HCT116 (cell line): ENCODE data around the gene TNN. TPM values are rescaled to one million over a fixed set of nuclear protein-coding genes. Genes with fewer than 3 reads are reported as not detected.

Experiments used
- ATAC-seq: fragments of 200-7000 bp; cut with Tn5 transposase; 2 replicates; pipeline ENCODE4 v1.9.1; 2020; ENCODE audit warnings: mild to moderate bottlenecking, moderate library complexity
- BruUV-seq: library from RNA; stranded (reverse); fragments of 400-500 nt; replicated peaks from 2 replicates; lab custom pipeline; 2021; lab: Mats Ljungman, UMichigan
- CTCF ChIA-PET: fragments of 300-600 bp; sonication (Branson Sonifier 250); formaldehyde crosslinking; loops from one replicate; lab custom pipeline; 2021; ENCODE audit warnings: antibody characterized with exemption; lab: Charles Lee
- POLR2A ChIA-PET: fragments of 300-600, 350-600 bp; sonication (Branson Sonifier 250); formaldehyde crosslinking; loops from one replicate; lab custom pipeline; 2021; ENCODE audit warnings: antibody characterized with exemption; lab: Charles Lee
- RAD21 ChIA-PET, 2 experiments: fragments of 300-600 bp; sonication (Branson Sonifier 250); formaldehyde crosslinking; loops; one replicate each; lab custom pipeline; 2023; ENCODE audit warnings: low total read pairs in 2 of 2; ENCODE audit not compliant: uncharacterized antibody in 2 of 2, unreplicated experiment in 2 of 2, low non-redundant PET in 1 of 2; lab: Charles Lee
- DNase-seq: peaks from one replicate; pipeline ENCODE4 v3.0.0-alpha.2; 2010; ENCODE audit warnings: low read depth, low spot score
- H2AFZ ChIP-seq: fragments of 200-600 bp; shearing (Covaris generic), sonication (generic); 2 replicates; pipeline ENCODE4 v1.6.1; 2017; ENCODE audit warnings: low read depth, mixed run types, mixed read lengths, antibody characterized with exemption, low read length; ENCODE audit not compliant: poor library complexity, severe bottlenecking
- H3K27ac ChIP-seq: 2 replicates; pipeline ENCODE4 v1.5.1; 2012; ENCODE audit warnings: low read depth, low read length
- H3K27me3 ChIP-seq: fragments of 200-600 bp; sonication (generic); 2 replicates; pipeline ENCODE4 v1.6.1; 2016; ENCODE audit warnings: mixed run types, low read length, mixed read lengths; ENCODE audit not compliant: insufficient read depth
- H3K36me3 ChIP-seq, 2 experiments: fragments of 200-500 bp in 1 of 2; fragments of 200-600 bp in 1 of 2; sonication (Bioruptor generic) in 1 of 2; sonication (generic) in 1 of 2; 2 replicates each; pipeline versions ENCODE4 v1.5.1 to v1.6.1; 2014 to 2016; ENCODE audit warnings: low read length in 2 of 2, inconsistent platforms in 1 of 2, mixed read lengths in 1 of 2, mixed run types in 1 of 2; ENCODE audit not compliant: insufficient read depth in 2 of 2, control insufficient read depth in 1 of 2
- H3K4me1 ChIP-seq, 2 experiments: fragments of 200-600 bp in 1 of 2; sonication (generic) in 1 of 2; 2 replicates each; pipeline versions ENCODE4 v1.5.1 to v1.6.1; 2012 to 2017; ENCODE audit warnings: low read length in 2 of 2, inconsistent platforms in 1 of 2, mild to moderate bottlenecking in 1 of 2, mixed read lengths in 1 of 2, mixed run types in 1 of 2, moderate library complexity in 1 of 2; ENCODE audit not compliant: insufficient read depth in 2 of 2, control insufficient read depth in 1 of 2
- H3K4me2 ChIP-seq: fragments of 200-600 bp; sonication (generic); 2 replicates; pipeline ENCODE4 v1.6.1; 2017; ENCODE audit warnings: mixed run types, low read length, mixed read lengths
- H3K4me3 ChIP-seq, 2 experiments: fragments of 200-600 bp in 1 of 2; sonication (generic) in 1 of 2; replicated peaks in 1 of 2; 2 replicates each; pipeline ENCODE4 v1.5.1; 2011 to 2016; ENCODE audit warnings: low read length in 2 of 2, control low read depth in 1 of 2, low read depth in 1 of 2, mild to moderate bottlenecking in 1 of 2, mixed read lengths in 1 of 2, mixed run types in 1 of 2
- H3K79me2 ChIP-seq: fragments of 200-600 bp; sonication (generic); 2 replicates; pipeline ENCODE4 v1.6.1; 2017; ENCODE audit warnings: mild to moderate bottlenecking, mixed run types, low read length, moderate library complexity, mixed read lengths; ENCODE audit not compliant: insufficient read depth
- H3K9ac ChIP-seq: fragments of 200-600 bp; sonication (generic); 2 replicates; pipeline ENCODE4 v1.6.1; 2016; ENCODE audit warnings: low read length, mixed read lengths
- H3K9me2 ChIP-seq: fragments of 200-600 bp; sonication (generic), shearing (Covaris generic); 2 replicates; pipeline ENCODE4 v1.6.1; 2017; ENCODE audit warnings: mixed run types, mild to moderate bottlenecking, moderate library complexity; ENCODE audit not compliant: insufficient read depth
- H3K9me3 ChIP-seq, 2 experiments: fragments of 200-500 bp in 1 of 2; fragments of 200-600 bp in 1 of 2; sonication (Bioruptor generic) in 1 of 2; sonication (generic) in 1 of 2; 2 replicates each; pipeline ENCODE4 v1.6.1; 2014 to 2017; ENCODE audit warnings: low read length in 2 of 2, mixed read lengths in 2 of 2, inconsistent platforms in 1 of 2, low read depth in 1 of 2, mild to moderate bottlenecking in 1 of 2, mixed run types in 1 of 2, moderate library complexity in 1 of 2; ENCODE audit not compliant: control insufficient read depth in 1 of 2, insufficient read depth in 1 of 2
- H4K20me1 ChIP-seq: fragments of 200-600 bp; sonication (generic), shearing (Covaris generic); 2 replicates; pipeline ENCODE4 v1.6.1; 2017; ENCODE audit warnings: mixed run types, mild to moderate bottlenecking, moderate library complexity; ENCODE audit not compliant: insufficient read depth
- EGR1 ChIP-seq: IDR thresholded peaks from 2 replicates; pipeline ENCODE4 v1.6.1; 2012; ENCODE audit warnings: low read depth
- ELF1 ChIP-seq: IDR thresholded peaks from 2 replicates; pipeline ENCODE4 v1.6.1; 2012; ENCODE audit warnings: low read depth, borderline replicate concordance
- EZH2 ChIP-seq: fragments of 200-600 bp; sonication (generic); IDR thresholded peaks from 2 replicates; pipeline ENCODE4 v1.6.1; 2017; ENCODE audit warnings: antibody characterized with exemption, mixed run types
- POLR2A ChIP-seq: IDR thresholded peaks from 2 replicates; pipeline ENCODE4 v1.7.0; 2011; ENCODE audit warnings: borderline replicate concordance; ENCODE audit not compliant: insufficient read depth, insufficient read length; ENCODE audit errors: extremely low read depth
- YY1 ChIP-seq: IDR thresholded peaks from 2 replicates; pipeline ENCODE4 v1.6.1; 2011; ENCODE audit warnings: low read length, low read depth, moderate library complexity, mild to moderate bottlenecking; ENCODE audit not compliant: insufficient replicate concordance; ENCODE audit errors: extremely low read depth
- intact Hi-C: fragments of 100-400 bp; cut with micrococcal nuclease; formaldehyde crosslinking; loops from 2 replicates; pipeline ENCODE4 v1.10.0; 2022
- total RNA-seq: library from RNA; stranded (reverse); gene quantifications from one replicate; pipeline ENCODE4 v1.2.1, GENCODE V29; 2021; ENCODE audit not compliant: unreplicated experiment
- TF ChIP-seq, protein P1 (sequence below): IDR thresholded peaks from 2 replicates; pipeline ENCODE4 v1.6.1; 2012
- TF ChIP-seq, protein P2 (sequence below): IDR thresholded peaks from 2 replicates; pipeline ENCODE4 v1.6.1; 2012
- TF ChIP-seq, protein P3 (sequence below), 3 experiments: fragments of 200-600 bp in 1 of 3; sonication (generic) in 1 of 3; IDR thresholded peaks in 2 of 3; conservative IDR thresholded peaks in 1 of 3; 2 replicates each; pipeline ENCODE4 v1.5.1; 2012 to 2017; ENCODE audit warnings: low read depth in 2 of 3, low read length in 2 of 3, antibody characterized with exemption in 1 of 3, borderline replicate concordance in 1 of 3, control low read depth in 1 of 3, mild to moderate bottlenecking in 1 of 3, mixed read lengths in 1 of 3, mixed run types in 1 of 3, moderate library complexity in 1 of 3; ENCODE audit not compliant: insufficient read depth in 1 of 3
- TF ChIP-seq, protein P4 (sequence below): IDR thresholded peaks from 2 replicates; pipeline ENCODE4 v1.6.1; 2012; ENCODE audit warnings: low read depth

TNN gene
- total RNA-seq, 1 experiment from 2014 or later = not detected

DNA sequence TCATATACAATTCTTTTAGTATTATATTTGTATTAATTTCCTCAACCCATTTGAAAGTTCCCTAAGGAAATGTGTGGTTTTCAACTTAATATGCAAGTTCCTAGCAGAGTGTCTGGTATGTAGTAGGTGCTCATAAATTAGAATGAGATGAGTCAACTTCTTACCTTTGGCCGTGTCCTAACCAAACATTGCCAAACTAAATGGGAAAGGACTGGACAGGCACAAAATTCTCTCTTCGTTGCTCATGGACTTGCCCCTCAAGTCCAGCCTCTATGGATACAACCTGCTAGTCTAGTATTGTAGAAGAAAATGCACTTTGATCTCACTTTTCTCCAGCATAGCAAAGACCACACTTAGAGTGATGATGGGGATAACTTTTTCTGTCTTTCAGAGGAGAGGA lies 32.9 kb upstream of the TNN start:
- intact Hi-C loops = no loop called here
- Histone ChIP-seq H3K9me3 (no peaks in the 10 kb centered on the region), H3K4me3 (no peak overlapping the region), H3K9ac (no peak overlapping the region), H3K36me3 (no peaks in the 10 kb centered on the region), H3K9me2 (no peaks in the 10 kb centered on the region), H2AFZ (no peak overlapping the region), H3K27me3 (no peaks in the 10 kb centered on the region), H3K79me2 (no peaks in the 10 kb centered on the region), H3K4me2 (no peak overlapping the region), H3K27ac (no peak overlapping the region), H4K20me1 (no peaks in the 10 kb centered on the region), H3K4me1 (peaks cover 0 to 2% of the 10 kb centered on the region in 2 experiments; a peak in 2 of 4 replicates)
- DNase-seq = no peak
- ChIA-PET CTCF (no interaction called here), RAD21 (no interaction called here), POLR2A (no interaction called here)
- TF ChIP-seq, protein P1, sequence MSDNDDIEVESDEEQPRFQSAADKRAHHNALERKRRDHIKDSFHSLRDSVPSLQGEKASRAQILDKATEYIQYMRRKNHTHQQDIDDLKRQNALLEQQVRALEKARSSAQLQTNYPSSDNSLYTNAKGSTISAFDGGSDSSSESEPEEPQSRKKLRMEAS = no peak
- TF ChIP-seq, protein P2, sequence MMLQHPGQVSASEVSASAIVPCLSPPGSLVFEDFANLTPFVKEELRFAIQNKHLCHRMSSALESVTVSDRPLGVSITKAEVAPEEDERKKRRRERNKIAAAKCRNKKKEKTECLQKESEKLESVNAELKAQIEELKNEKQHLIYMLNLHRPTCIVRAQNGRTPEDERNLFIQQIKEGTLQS = no peak
- TF ChIP-seq YY1 = no peak
- no peak for TF ChIP-seq EGR1
- TF ChIP-seq, protein P3, sequence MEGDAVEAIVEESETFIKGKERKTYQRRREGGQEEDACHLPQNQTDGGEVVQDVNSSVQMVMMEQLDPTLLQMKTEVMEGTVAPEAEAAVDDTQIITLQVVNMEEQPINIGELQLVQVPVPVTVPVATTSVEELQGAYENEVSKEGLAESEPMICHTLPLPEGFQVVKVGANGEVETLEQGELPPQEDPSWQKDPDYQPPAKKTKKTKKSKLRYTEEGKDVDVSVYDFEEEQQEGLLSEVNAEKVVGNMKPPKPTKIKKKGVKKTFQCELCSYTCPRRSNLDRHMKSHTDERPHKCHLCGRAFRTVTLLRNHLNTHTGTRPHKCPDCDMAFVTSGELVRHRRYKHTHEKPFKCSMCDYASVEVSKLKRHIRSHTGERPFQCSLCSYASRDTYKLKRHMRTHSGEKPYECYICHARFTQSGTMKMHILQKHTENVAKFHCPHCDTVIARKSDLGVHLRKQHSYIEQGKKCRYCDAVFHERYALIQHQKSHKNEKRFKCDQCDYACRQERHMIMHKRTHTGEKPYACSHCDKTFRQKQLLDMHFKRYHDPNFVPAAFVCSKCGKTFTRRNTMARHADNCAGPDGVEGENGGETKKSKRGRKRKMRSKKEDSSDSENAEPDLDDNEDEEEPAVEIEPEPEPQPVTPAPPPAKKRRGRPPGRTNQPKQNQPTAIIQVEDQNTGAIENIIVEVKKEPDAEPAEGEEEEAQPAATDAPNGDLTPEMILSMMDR (IDR thresholded peaks at IDR 0.05 in 2 of 3, conservative IDR thresholded peaks at IDR 0.05 in 1 of 3; ENCODE audit: borderline replicate concordance in 1 of 3, insufficient read depth in 1 of 3, low read depth in 2 of 3, low read length in 2 of 3) = no peak
- no peak for TF ChIP-seq ELF1
- no peak for TF ChIP-seq EZH2
- no peak for TF ChIP-seq POLR2A
- TF ChIP-seq, protein P4, sequence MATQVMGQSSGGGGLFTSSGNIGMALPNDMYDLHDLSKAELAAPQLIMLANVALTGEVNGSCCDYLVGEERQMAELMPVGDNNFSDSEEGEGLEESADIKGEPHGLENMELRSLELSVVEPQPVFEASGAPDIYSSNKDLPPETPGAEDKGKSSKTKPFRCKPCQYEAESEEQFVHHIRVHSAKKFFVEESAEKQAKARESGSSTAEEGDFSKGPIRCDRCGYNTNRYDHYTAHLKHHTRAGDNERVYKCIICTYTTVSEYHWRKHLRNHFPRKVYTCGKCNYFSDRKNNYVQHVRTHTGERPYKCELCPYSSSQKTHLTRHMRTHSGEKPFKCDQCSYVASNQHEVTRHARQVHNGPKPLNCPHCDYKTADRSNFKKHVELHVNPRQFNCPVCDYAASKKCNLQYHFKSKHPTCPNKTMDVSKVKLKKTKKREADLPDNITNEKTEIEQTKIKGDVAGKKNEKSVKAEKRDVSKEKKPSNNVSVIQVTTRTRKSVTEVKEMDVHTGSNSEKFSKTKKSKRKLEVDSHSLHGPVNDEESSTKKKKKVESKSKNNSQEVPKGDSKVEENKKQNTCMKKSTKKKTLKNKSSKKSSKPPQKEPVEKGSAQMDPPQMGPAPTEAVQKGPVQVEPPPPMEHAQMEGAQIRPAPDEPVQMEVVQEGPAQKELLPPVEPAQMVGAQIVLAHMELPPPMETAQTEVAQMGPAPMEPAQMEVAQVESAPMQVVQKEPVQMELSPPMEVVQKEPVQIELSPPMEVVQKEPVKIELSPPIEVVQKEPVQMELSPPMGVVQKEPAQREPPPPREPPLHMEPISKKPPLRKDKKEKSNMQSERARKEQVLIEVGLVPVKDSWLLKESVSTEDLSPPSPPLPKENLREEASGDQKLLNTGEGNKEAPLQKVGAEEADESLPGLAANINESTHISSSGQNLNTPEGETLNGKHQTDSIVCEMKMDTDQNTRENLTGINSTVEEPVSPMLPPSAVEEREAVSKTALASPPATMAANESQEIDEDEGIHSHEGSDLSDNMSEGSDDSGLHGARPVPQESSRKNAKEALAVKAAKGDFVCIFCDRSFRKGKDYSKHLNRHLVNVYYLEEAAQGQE = no peak
- BruUV-seq = no TSS peak
- ATAC-seq = no peak
